Mesodermal cell (in vitro differentiated cells): ENCODE measurements around the gene CDH22.

Experiments
- H3K27ac ChIP-seq: 2 replicates; pipeline ENCODE4 v1.7.0; 2013; ENCODE audit warnings: mild to moderate bottlenecking, low read depth, low read length, moderate library complexity; ENCODE audit not compliant: severe bottlenecking
- H3K36me3 ChIP-seq: 2 replicates; pipeline ENCODE4 v1.7.1; 2013; ENCODE audit warnings: mild to moderate bottlenecking, low read length, moderate library complexity; ENCODE audit not compliant: control insufficient read depth, insufficient read depth
- H3K4me1 ChIP-seq: one replicate; pipeline ENCODE4 v1.7.1; 2013; ENCODE audit warnings: mild to moderate bottlenecking, low read length; ENCODE audit not compliant: insufficient read depth, control insufficient read depth, poor library complexity, severe bottlenecking
- H3K4me3 ChIP-seq: 2 replicates; pipeline ENCODE4 v1.7.0; 2013; ENCODE audit warnings: low read length, control low read depth, mild to moderate bottlenecking; ENCODE audit not compliant: insufficient read depth, poor library complexity, severe bottlenecking; ENCODE audit errors: extremely low read depth
- H3K9me3 ChIP-seq: 2 replicates; pipeline ENCODE4 v1.7.1; 2013; ENCODE audit warnings: mild to moderate bottlenecking, low read length, moderate library complexity; ENCODE audit not compliant: control insufficient read depth
- WGBS, 2 experiments: methylation state at CpG; one replicate each; pipeline ENCODE4 v1.1.5; 2013; ENCODE audit warnings: missing lambda C conversion rate in 2 of 2; ENCODE audit not compliant: insufficient coverage in 2 of 2; 5-methylcytosine and 5-hydroxymethylcytosine counted together

The CDH22 gene

GRCh38 chr20:46137816-46138215 is 170.5 kb downstream of the CDH22 start:
- H3K27ac ChIP-seq = no peak overlapping the region
- no peak overlapping the region for H3K4me3 ChIP-seq
- 80 to 100% methylated on average over 1 of the region's 5 CpGs for WGBS, 2 experiments
- H3K4me1 ChIP-seq = peaks cover 8% of the 10 kb centered on the region
- H3K36me3 ChIP-seq = no peaks in the 10 kb centered on the region
- no peaks in the 10 kb centered on the region for H3K9me3 ChIP-seq

GRCh38 chr20:46135856-46136633 is 172.3 kb downstream of the CDH22 start:
- no peak overlapping the region for H3K4me3 ChIP-seq
- no peaks in the 10 kb centered on the region for H3K9me3 ChIP-seq
- WGBS, 2 experiments = 22 to 26% methylated on average over 8 to 9 of the region's 12 CpGs
- H3K27ac ChIP-seq = no peak overlapping the region
- H3K36me3 ChIP-seq = no peaks in the 10 kb centered on the region
- H3K4me1 ChIP-seq = peaks cover 8% of the 10 kb centered on the region

GRCh38 chr20:46134716-46135115 is 173.6 kb downstream of the CDH22 start:
- no peaks in the 10 kb centered on the region for H3K36me3 ChIP-seq
- H3K9me3 ChIP-seq = no peaks in the 10 kb centered on the region
- no peak overlapping the region for H3K4me3 ChIP-seq
- H3K4me1 ChIP-seq = peaks cover 6% of the 10 kb centered on the region
- no peak overlapping the region for H3K27ac ChIP-seq
- WGBS, 2 experiments = 89 to 90% methylated on average over 3 to 7 of the region's 7 CpGs

GRCh38 chr20:46133886-46134654 is 174.2 kb downstream of the CDH22 start:
- no peak overlapping the region for H3K4me3 ChIP-seq
- WGBS, 2 experiments = 87 to 88% methylated on average over 6 to 9 of the region's 11 CpGs
- no peaks in the 10 kb centered on the region for H3K9me3 ChIP-seq
- no peaks in the 10 kb centered on the region for H3K36me3 ChIP-seq
- peaks cover under 1% of the 10 kb centered on the region for H3K4me1 ChIP-seq
- no peak overlapping the region for H3K27ac ChIP-seq

- Histone ChIP-seq H3K4me3 (no peak overlapping the region), H3K36me3 (no peaks in the 10 kb centered on the region), H3K27ac (no peak overlapping the region), H3K4me1 (no peaks in the 10 kb centered on the region), H3K9me3 (no peaks in the 10 kb centered on the region)
- WGBS, 2 experiments = 20 to 54% methylated on average over 4 to 17 of the region's 17 CpGs
Observed at GRCh38 chr20:46132705-46133120, 175.6 kb downstream of the CDH22 start.

- 79% methylated on average over 2 to 5 of the region's 6 CpGs for WGBS, 2 experiments
Observed at GRCh38 chr20:46131396-46131795, 176.9 kb downstream of the CDH22 start.

GRCh38 chr20:46130534-46130933 is 177.8 kb downstream of the CDH22 start:
- Histone ChIP-seq H3K4me3 (no peak overlapping the region), H3K4me1 (no peaks in the 10 kb centered on the region), H3K9me3 (no peaks in the 10 kb centered on the region), H3K36me3 (no peaks in the 10 kb centered on the region), H3K27ac (no peak overlapping the region)
- 91 to 94% methylated on average over 3 of the region's 4 CpGs for WGBS, 2 experiments

More at GRCh38 chr20:46131396-46131795, 176.9 kb downstream of the CDH22 start:
- Histone ChIP-seq H3K9me3 (no peaks in the 10 kb centered on the region), H3K36me3 (no peaks in the 10 kb centered on the region), H3K4me1 (no peaks in the 10 kb centered on the region), H3K4me3 (no peak overlapping the region), H3K27ac (no peak overlapping the region)

GRCh38 chr20:46129955-46130481 is 178.3 kb downstream of the CDH22 start:
- Histone ChIP-seq H3K4me1 (no peaks in the 10 kb centered on the region), H3K36me3 (no peaks in the 10 kb centered on the region), H3K27ac (no peak overlapping the region), H3K4me3 (no peak overlapping the region), H3K9me3 (no peaks in the 10 kb centered on the region)
- WGBS, 2 experiments = 63 to 75% methylated on average over 1 to 2 of the region's 5 CpGs

GRCh38 chr20:46128310-46129151 is 179.8 kb downstream of the CDH22 start:
- no peak overlapping the region for H3K4me3 ChIP-seq
- no peak overlapping the region for H3K27ac ChIP-seq
- no peaks in the 10 kb centered on the region for H3K36me3 ChIP-seq
- no peaks in the 10 kb centered on the region for H3K9me3 ChIP-seq
- 45 to 58% methylated on average over 5 to 10 of the region's 16 CpGs for WGBS, 2 experiments
- no peaks in the 10 kb centered on the region for H3K4me1 ChIP-seq

- Histone ChIP-seq H3K9me3 (no peaks in the 10 kb centered on the region), H3K36me3 (no peaks in the 10 kb centered on the region), H3K4me3 (no peak overlapping the region), H3K4me1 (peaks cover 4% of the 10 kb centered on the region), H3K27ac (no peak overlapping the region)
- WGBS, 2 experiments = 93 to 94% methylated on average over 9 of the region's 11 CpGs
Observed at GRCh38 chr20:46127396-46128010, 180.8 kb downstream of the CDH22 start.
